K562 (cell line): ENCODE data around the gene ALOX12B. TPM values are rescaled to one million over a fixed set of nuclear protein-coding genes. Genes with fewer than 3 reads are reported as not detected.
A peak's percentile ranks its signal among the peaks of the same experiment; 100 is the strongest.

Experiments
- ATAC-seq: fragments of 200-7000 bp; cut with Tn5 transposase; 3 replicates; pipeline ENCODE4 v1.9.1; 2020; ENCODE audit warnings: moderate library complexity
- BruUV-seq: library from RNA; stranded (reverse); fragments of 400-500 nt; replicated peaks from 2 replicates; lab custom pipeline; 2021; lab: Mats Ljungman, UMichigan
- CTCF ChIA-PET: fragments of 300-600 bp; formaldehyde crosslinking; extraction: SDS; loops from one replicate; lab custom pipeline; 2021; ENCODE audit warnings: low intra/inter-chr PET ratio; lab: Yijun Ruan, JAX
- POLR2A ChIA-PET: fragments of 300-600, 350-650 bp; sonication (Branson Sonifier 250); formaldehyde crosslinking; extraction: SDS; loops from one replicate; lab custom pipeline; 2021; ENCODE audit warnings: antibody characterized with exemption, inconsistent platforms; lab: Yijun Ruan, JAX
- DNase-seq, 4 experiments: peaks; one replicate each; pipeline versions ENCODE4 v3.0.0 to v3.0.0-alpha.2; 2011 to 2018; ENCODE audit warnings: low spot score in 3 of 4, mixed read lengths in 3 of 4; ENCODE audit errors: extremely low read depth in 1 of 4
- FAIRE-seq: peaks from 2 replicates; lab custom pipeline; 2011; peaks lifted over from hg19 to GRCh38; lab: Jason Lieb, UNC
- H2AFZ ChIP-seq: 2 replicates; pipeline ENCODE4 v1.6.0; 2011; ENCODE audit warnings: low read depth, low read length, control low read depth, inconsistent platforms
- H3K27ac ChIP-seq: fragments of 200-600 bp; 3 replicates; pipeline ENCODE4 v1.8.0; 2011; ENCODE audit warnings: low read depth, mild to moderate bottlenecking, control low read depth, inconsistent platforms, low read length, moderate library complexity, mixed read lengths; ENCODE audit errors: extremely low read depth
- H3K27me3 ChIP-seq, 2 experiments: fragments of 300-600 bp in 1 of 2; 2 replicates in 1 of 2; 3 replicates in 1 of 2; pipeline versions ENCODE4 v1.6.0 to v1.8.0; 2011; ENCODE audit warnings: inconsistent platforms in 2 of 2, low read length in 2 of 2, mild to moderate bottlenecking in 1 of 2, mixed read lengths in 1 of 2, moderate library complexity in 1 of 2; ENCODE audit not compliant: control insufficient read depth in 2 of 2, insufficient read depth in 2 of 2
- H3K36me3 ChIP-seq: fragments of 300-600 bp; 3 replicates; pipeline ENCODE4 v1.8.0; 2011; ENCODE audit warnings: mild to moderate bottlenecking, low read length, inconsistent platforms; ENCODE audit not compliant: control insufficient read depth, insufficient read depth
- H3K4me1 ChIP-seq, 2 experiments: fragments of 200-600 bp in 1 of 2; replicated peaks in 1 of 2; 2 replicates in 1 of 2; 3 replicates in 1 of 2; pipeline versions ENCODE4 v1.5.1 to v1.8.0; 2011; ENCODE audit warnings: inconsistent platforms in 2 of 2, low read length in 2 of 2, mild to moderate bottlenecking in 1 of 2, mixed read lengths in 1 of 2, moderate library complexity in 1 of 2; ENCODE audit not compliant: control insufficient read depth in 2 of 2, insufficient read depth in 2 of 2
- H3K4me2 ChIP-seq: 2 replicates; pipeline ENCODE4 v1.6.1; 2011; ENCODE audit warnings: low read length, control low read depth, inconsistent platforms, mixed read lengths; ENCODE audit not compliant: insufficient read depth
- H3K4me3 ChIP-seq: fragments of 200-600 bp; sonication (generic), shearing (Covaris generic); 2 replicates; pipeline ENCODE4 v1.5.1; 2016; ENCODE audit warnings: control low read depth, inconsistent platforms
- H3K79me2 ChIP-seq: fragments of 200-600 bp; 3 replicates; pipeline ENCODE4 v1.8.0; 2011; ENCODE audit warnings: low read length, inconsistent platforms; ENCODE audit not compliant: control insufficient read depth, insufficient read depth
- H3K9ac ChIP-seq, 2 experiments: 2 replicates each; pipeline versions ENCODE4 v1.6.0 to v1.6.1; 2011; ENCODE audit warnings: low read depth in 2 of 2, low read length in 2 of 2, control low read depth in 1 of 2, inconsistent platforms in 1 of 2, mild to moderate bottlenecking in 1 of 2, mixed read lengths in 1 of 2; ENCODE audit not compliant: insufficient read depth in 1 of 2
- H3K9me1 ChIP-seq: one replicate; pipeline ENCODE4 v1.6.0; 2011; ENCODE audit warnings: inconsistent platforms, mild to moderate bottlenecking, low read length, moderate library complexity; ENCODE audit not compliant: control insufficient read depth, insufficient read depth
- H3K9me3 ChIP-seq: replicated peaks from 2 replicates; pipeline ENCODE4 v1.5.1; 2011; ENCODE audit warnings: low read depth, low read length, inconsistent platforms; ENCODE audit not compliant: control insufficient read depth, insufficient read depth
- H4K20me1 ChIP-seq: replicated peaks from 2 replicates; pipeline ENCODE4 v1.6.1; 2011; ENCODE audit warnings: low read length, inconsistent platforms, mixed read lengths; ENCODE audit not compliant: control insufficient read depth, insufficient read depth
- ARID1B ChIP-seq: fragments of 450-650 bp; IDR thresholded peaks from 2 replicates; pipeline ENCODE4 v1.6.1; 2016; ENCODE audit warnings: antibody characterized with exemption, mild to moderate bottlenecking, inconsistent platforms
- BACH1 ChIP-seq: fragments of 200-800 bp; sonication (Bioruptor generic); IDR thresholded peaks from 2 replicates; pipeline ENCODE4 v1.6.1; 2016; ENCODE audit warnings: missing genetic modification characterization, missing compliant biosample characterization
- CBX8 ChIP-seq: fragments of 200-600 bp; sonication (generic); IDR thresholded peaks from 2 replicates; pipeline ENCODE4 v1.6.1; 2012; ENCODE audit warnings: borderline replicate concordance, mixed run types, low read depth, mild to moderate bottlenecking, moderate library complexity, mixed read lengths, low read length, control low read depth, inconsistent platforms; ENCODE audit not compliant: poor library complexity, severe bottlenecking; ENCODE audit errors: extremely low read depth
- FIP1L1 ChIP-seq: fragments of 200-400 bp; formaldehyde crosslinking; IDR thresholded peaks from 2 replicates; pipeline ENCODE4 v1.6.1; 2018; ENCODE audit warnings: mild to moderate bottlenecking, low read depth, low read length; ENCODE audit not compliant: poor library complexity, severe bottlenecking
- FOS ChIP-seq: IDR thresholded peaks from 3 replicates; pipeline ENCODE4 v1.6.1; 2011; ENCODE audit not compliant: insufficient read length; ENCODE audit errors: extremely low read depth
- FOXJ2 ChIP-seq: fragments of 200-800 bp; sonication (Bioruptor generic); IDR thresholded peaks from 2 replicates; pipeline ENCODE4 v1.6.1; 2016; ENCODE audit warnings: missing genetic modification characterization, missing compliant biosample characterization
- GTF2A2 ChIP-seq: IDR thresholded peaks from 2 replicates; pipeline ENCODE4 v1.6.1; 2016; ENCODE audit warnings: mild to moderate bottlenecking, missing genetic modification characterization, missing compliant biosample characterization
- NCOA1 ChIP-seq: fragments of 450-650 bp; IDR thresholded peaks from 2 replicates; pipeline ENCODE4 v1.6.1; 2016; ENCODE audit warnings: low read depth
- RBM14 ChIP-seq: fragments of 200-400 bp; formaldehyde crosslinking; IDR thresholded peaks from 2 replicates; pipeline ENCODE4 v1.6.1; 2018; ENCODE audit warnings: low read depth, mild to moderate bottlenecking, low read length, moderate library complexity, borderline replicate concordance; ENCODE audit not compliant: insufficient read depth
- SMARCB1 ChIP-seq: IDR thresholded peaks from 2 replicates; pipeline ENCODE4 v1.6.1; 2011; ENCODE audit warnings: improper control_type of control experiment, low read depth; ENCODE audit not compliant: insufficient read length
- TAL1 ChIP-seq: fragments of 450-650 bp; IDR thresholded peaks from 2 replicates; pipeline ENCODE4 v1.6.1; 2016; ENCODE audit warnings: mild to moderate bottlenecking
- TCF3 ChIP-seq: sonication (generic); formaldehyde crosslinking; IDR thresholded peaks from 2 replicates; pipeline ENCODE4 v1.4.0; 2020; ENCODE audit warnings: mild to moderate bottlenecking, missing genetic modification reagents
- TOE1 ChIP-seq, 2 experiments: fragments of 450-650 bp in 1 of 2; sonication (generic) in 1 of 2; formaldehyde crosslinking in 1 of 2; IDR thresholded peaks; 2 replicates each; pipeline versions ENCODE4 v1.7.1 to v1.8.0; 2016 to 2022; ENCODE audit warnings: borderline replicate concordance in 2 of 2, mild to moderate bottlenecking in 2 of 2, antibody characterized with exemption in 1 of 2, inconsistent platforms in 1 of 2, low read depth in 1 of 2, missing genetic modification reagents in 1 of 2, moderate library complexity in 1 of 2
- ZZZ3 ChIP-seq: fragments of 450-650 bp; IDR thresholded peaks from 2 replicates; pipeline ENCODE4 v1.6.1; 2016; ENCODE audit warnings: antibody characterized with exemption, mild to moderate bottlenecking, moderate library complexity
- WGBS: fragments of 100-300 bp; shearing (Covaris generic); methylation state at CpG from one replicate; pipeline ENCODE4 v1.1.6; 2016; ENCODE audit warnings: low coverage, mixed read lengths; ENCODE audit not compliant: insufficient coverage; ENCODE audit errors: missing lambda C conversion rate; 5-methylcytosine and 5-hydroxymethylcytosine counted together
- in situ Hi-C: fragments of 300-500 bp; cut with MboI; formaldehyde crosslinking; loops from 4 replicates; pipeline ENCODE4 v1.15.0; 2018; ENCODE audit warnings: inconsistent platforms, mixed read lengths
- intact Hi-C: fragments of 100-400 bp; cut with micrococcal nuclease; formaldehyde crosslinking; loops from 2 replicates; pipeline ENCODE4 v1.14.2; 2022
- polyA plus RNA-seq, 8 experiments: library from polyadenylated mRNA; depleted of rRNA in 4 of 8; stranded (reverse) in 5 of 8; unstranded in 3 of 8; fragments of >200 nt; fragmentation: Nextera tagmentation in 2 of 8; fragmentation: Illumina TruSeq in 1 of 8; extraction: Ambion mirVana in 2 of 8; extraction: Trizol in 1 of 8; gene quantifications; 2 replicates each; pipeline versions ENCODE4 v1.2.1 to v1.2.3, GENCODE V29; 2011 to 2014; ENCODE audit warnings: inconsistent platforms in 1 of 8, missing spikeins in 1 of 8
- total RNA-seq, 7 experiments: library from RNA; depleted of rRNA in 6 of 7; stranded (reverse); fragments of >200 nt in 6 of 7; fragmentation: Illumina TruSeq in 2 of 7; extraction: Trizol in 2 of 7; gene quantifications; 2 replicates each; pipeline versions ENCODE4 v1.2.1 to v1.2.3, GENCODE V29; 2011 to 2021; ENCODE audit warnings: low replicate concordance in 1 of 7
- TF ChIP-seq, protein P1 (sequence below): fragments of 450-650 bp; formaldehyde crosslinking; IDR thresholded peaks from 2 replicates; pipeline ENCODE4 v1.4.0; 2022; ENCODE audit warnings: missing genetic modification characterization
- TF ChIP-seq, protein P2 (sequence below): fragments of 450-650 bp; IDR thresholded peaks from 2 replicates; pipeline ENCODE4 v1.7.1; 2018; ENCODE audit warnings: mild to moderate bottlenecking, low read depth; ENCODE audit not compliant: partially characterized antibody

The ALOX12B gene
- total and polyA plus RNA-seq, 9 of the 15 experiments (the other 6 are each of a cell fraction or from before 2014, with no cell fraction given): not detected

DNA sequence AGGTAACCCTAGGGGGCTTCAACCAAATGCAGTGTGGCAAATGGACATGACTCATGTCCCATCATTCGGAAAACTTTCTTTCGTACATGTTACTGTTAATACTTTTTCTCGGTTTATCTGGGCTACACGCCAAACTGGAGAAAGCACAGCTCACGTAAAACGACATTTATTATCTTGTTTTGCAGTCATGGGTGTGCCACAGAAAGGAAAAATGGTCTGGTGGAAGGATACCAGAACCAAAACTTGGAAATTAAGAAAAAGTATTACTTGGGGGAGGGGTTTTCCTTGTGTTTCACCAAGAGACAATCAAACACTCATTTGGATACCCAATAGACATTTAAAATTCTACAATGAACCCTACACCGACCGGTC, 25.1 kb downstream of the ALOX12B start:
- Histone ChIP-seq H3K79me2 (no peaks in the 10 kb centered on the region), H3K9ac (peak overlapping the region in 1 of 2 experiments; percentile 52; a peak in 3 of 4 replicates), H4K20me1 (no peaks in the 10 kb centered on the region), H3K4me3 (peak overlapping the region; percentile 24), H3K4me1 (peaks cover 8% of the 10 kb centered on the region in 2 experiments; a peak in 4 of 5 replicates), H3K4me2 (peak overlapping the region; percentile 76), H3K9me1 (no peaks in the 10 kb centered on the region), H2AFZ (peak overlapping the region; percentile 87), H3K27me3 (0 out of 5 replicates have a peak, but pooled peaks cover 0 to 3% of the 10 kb centered on the region in 2 experiments), H3K27ac (peak overlapping the region; percentile 52), H3K36me3 (no peaks in the 10 kb centered on the region), H3K9me3 (no peaks in the 10 kb centered on the region)
- ATAC-seq (peak; percentile 40), FAIRE-seq (peak; percentile 88), DNase-seq (peak in 1 of 4 experiments; percentile 57)
- 2% methylated on average over 8 of the region's 8 CpGs for WGBS
- CTCF ChIA-PET: interaction anchor here (0.9 to 3.5 kb wide), 2 partner anchors 18 to 48 kb away, joined by 3 to 18 read pairs; no protein-coding TSS in a partner anchor
- intact Hi-C loops: no loop called here
- POLR2A ChIA-PET: interaction anchor here (0.5 to 2.2 kb wide), 8 partner anchors 9 to 724 kb away, joined by 3 to 9 read pairs (median 4); partner anchors contain the start of gene NAA38
- in situ Hi-C loops: loop anchor here (25.0 kb wide), 2 partner anchors 725 to 925 kb away; partner anchors contain the start of gene MFSD6L
- no TSS peak for BruUV-seq
- TF ChIP-seq ARID1B (peak; percentile 55; the same call in 1 of the 2 replicates), FOXJ2 (tag) (0 out of 2 replicates have a peak, but pooled peaks have one; percentile 24), BACH1 (no peak), TOE1 (IDR thresholded peaks at IDR 0.05; ENCODE audit: borderline replicate concordance) (no peak), TOE1 (CRISPR knock-in tag; IDR thresholded peaks at IDR 0.05; ENCODE audit: borderline replicate concordance, low read depth) (no peak), RBM14 (no peak), TAL1 (peak; percentile 32; the same call in 1 of the 2 replicates), NCOA1 (no peak), GTF2A2 (no peak), FOS (no peak), ZZZ3 (no peak), SMARCB1 (no peak), TCF3 (CRISPR knock-in tag) (peak; percentile 41), FIP1L1 (no peak), CBX8 (no peak)
- TF ChIP-seq, protein P1, sequence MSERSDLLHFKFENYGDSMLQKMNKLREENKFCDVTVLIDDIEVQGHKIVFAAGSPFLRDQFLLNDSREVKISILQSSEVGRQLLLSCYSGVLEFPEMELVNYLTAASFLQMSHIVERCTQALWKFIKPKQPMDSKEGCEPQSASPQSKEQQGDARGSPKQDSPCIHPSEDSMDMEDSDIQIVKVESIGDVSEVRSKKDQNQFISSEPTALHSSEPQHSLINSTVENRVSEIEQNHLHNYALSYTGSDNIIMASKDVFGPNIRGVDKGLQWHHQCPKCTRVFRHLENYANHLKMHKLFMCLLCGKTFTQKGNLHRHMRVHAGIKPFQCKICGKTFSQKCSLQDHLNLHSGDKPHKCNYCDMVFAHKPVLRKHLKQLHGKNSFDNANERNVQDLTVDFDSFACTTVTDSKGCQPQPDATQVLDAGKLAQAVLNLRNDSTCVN (CRISPR knock-in tag): no peak
- TF ChIP-seq, protein P2, sequence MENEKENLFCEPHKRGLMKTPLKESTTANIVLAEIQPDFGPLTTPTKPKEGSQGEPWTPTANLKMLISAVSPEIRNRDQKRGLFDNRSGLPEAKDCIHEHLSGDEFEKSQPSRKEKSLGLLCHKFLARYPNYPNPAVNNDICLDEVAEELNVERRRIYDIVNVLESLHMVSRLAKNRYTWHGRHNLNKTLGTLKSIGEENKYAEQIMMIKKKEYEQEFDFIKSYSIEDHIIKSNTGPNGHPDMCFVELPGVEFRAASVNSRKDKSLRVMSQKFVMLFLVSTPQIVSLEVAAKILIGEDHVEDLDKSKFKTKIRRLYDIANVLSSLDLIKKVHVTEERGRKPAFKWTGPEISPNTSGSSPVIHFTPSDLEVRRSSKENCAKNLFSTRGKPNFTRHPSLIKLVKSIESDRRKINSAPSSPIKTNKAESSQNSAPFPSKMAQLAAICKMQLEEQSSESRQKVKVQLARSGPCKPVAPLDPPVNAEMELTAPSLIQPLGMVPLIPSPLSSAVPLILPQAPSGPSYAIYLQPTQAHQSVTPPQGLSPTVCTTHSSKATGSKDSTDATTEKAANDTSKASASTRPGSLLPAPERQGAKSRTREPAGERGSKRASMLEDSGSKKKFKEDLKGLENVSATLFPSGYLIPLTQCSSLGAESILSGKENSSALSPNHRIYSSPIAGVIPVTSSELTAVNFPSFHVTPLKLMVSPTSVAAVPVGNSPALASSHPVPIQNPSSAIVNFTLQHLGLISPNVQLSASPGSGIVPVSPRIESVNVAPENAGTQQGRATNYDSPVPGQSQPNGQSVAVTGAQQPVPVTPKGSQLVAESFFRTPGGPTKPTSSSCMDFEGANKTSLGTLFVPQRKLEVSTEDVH: no peak
